GM21786 (cell line): ENCODE measurements around the gene OSGIN1.

Source experiments
- ATAC-seq: cut with Tn5 transposase; IDR thresholded peaks from one replicate; pipeline ENCODE4 v1.9.1; 2021; ENCODE audit not compliant: unreplicated experiment

Gene OSGIN1

GRCh38 chr16:83952940-83953795, at the start of gene OSGIN1:
OSGIN1 (plus strand) TSS chr16:83953240; CDS start chr16:83957672, 4,432 bp downstream.
- ATAC-seq = peak; percentile 87

- no peak for ATAC-seq
Measured at GRCh38 chr16:83903751-83904150, 49.3 kb upstream of the OSGIN1 start.

- no peak for ATAC-seq
Measured at GRCh38 chr16:83906683-83907082, 46.4 kb upstream of the OSGIN1 start.

GRCh38 chr16:83907111-83907510, 45.9 kb upstream of the OSGIN1 start:
- ATAC-seq = no peak

GRCh38 chr16:83907631-83908250, 45.3 kb upstream of the OSGIN1 start:
- ATAC-seq = no peak

GRCh38 chr16:83908798-83909197, 44.2 kb upstream of the OSGIN1 start:
- no peak for ATAC-seq

- no peak for ATAC-seq
Measured at GRCh38 chr16:83911290-83911689, 41.8 kb upstream of the OSGIN1 start.

GRCh38 chr16:83912519-83913244, 40.4 kb upstream of the OSGIN1 start:
- no peak for ATAC-seq

GRCh38 chr16:83913245-83913633, 39.8 kb upstream of the OSGIN1 start:
- no peak for ATAC-seq

- ATAC-seq = no peak
Measured at GRCh38 chr16:83914091-83914710, 38.8 kb upstream of the OSGIN1 start.

GRCh38 chr16:83915081-83915480, 38.0 kb upstream of the OSGIN1 start:
- ATAC-seq = no peak

GRCh38 chr16:83915491-83915890, 37.5 kb upstream of the OSGIN1 start:
- ATAC-seq = no peak

GRCh38 chr16:83917152-83918120, 35.6 kb upstream of the OSGIN1 start:
- no peak for ATAC-seq

GRCh38 chr16:83920894-83921491, 32.0 kb upstream of the OSGIN1 start:
- no peak for ATAC-seq

GRCh38 chr16:83923581-83924365, 29.3 kb upstream of the OSGIN1 start:
- ATAC-seq = no peak

GRCh38 chr16:83924686-83925085, 28.4 kb upstream of the OSGIN1 start:
- ATAC-seq = no peak

GRCh38 chr16:83925095-83925905, 27.7 kb upstream of the OSGIN1 start:
- ATAC-seq = no peak
